GM12874 (cell line): ENCODE data around the gene CDX1.

Source experiments
- CTCF ChIP-seq: IDR thresholded peaks from 2 replicates; pipeline ENCODE4 v1.5.1; 2011; ENCODE audit warnings: low read depth, mild to moderate bottlenecking, control low read depth, low read length, moderate library complexity; ENCODE audit not compliant: insufficient read depth

The CDX1 gene

GRCh38 chr5:150206779-150207115, 40.2 kb downstream of the CDX1 start:
- TF ChIP-seq CTCF, result no peak

GRCh38 chr5:150208187-150209098, 41.9 kb downstream of the CDX1 start:
- TF ChIP-seq CTCF, result no peak

GRCh38 chr5:150209099-150209635, 42.6 kb downstream of the CDX1 start:
- TF ChIP-seq CTCF, result no peak

- TF ChIP-seq CTCF, result no peak
Measured at GRCh38 chr5:150210644-150211043, 44.1 kb downstream of the CDX1 start.

- TF ChIP-seq CTCF, result no peak
Measured at GRCh38 chr5:150211156-150212030, 44.8 kb downstream of the CDX1 start.

- TF ChIP-seq CTCF, result no peak
Measured at GRCh38 chr5:150213530-150213929, 47.0 kb downstream of the CDX1 start.

GRCh38 chr5:150214289-150214688, 47.7 kb downstream of the CDX1 start:
- TF ChIP-seq CTCF, result no peak
